ENCODE data around the gene PDAP1.

GRCh38 chr7:99420213-99420612 is 11.8 kb upstream of the PDAP1 start:
- TF ChIP-seq RFX5 (IDR thresholded peaks at IDR 0.05; ENCODE audit: low read depth, low read length) (no peak), CTCF (conservative IDR thresholded peaks at IDR 0.05; ENCODE audit: low read depth, low read length) (no peak), BHLHE40 (IDR thresholded peaks at IDR 0.05; ENCODE audit: low read depth, low read length) (no peak), POLR2A (IDR thresholded peaks at IDR 0.05; ENCODE audit: low read depth, low read length) (no peak), CEBPB (IDR thresholded peaks at IDR 0.05; ENCODE audit: low read depth, low read length) (no peak), RAD21 (IDR thresholded peaks at IDR 0.05; ENCODE audit: low read length) (no peak), RCOR1 (IDR thresholded peaks at IDR 0.05; ENCODE audit: insufficient replicate concordance, low read length) (no peak), CHD1 (IDR thresholded peaks at IDR 0.05; ENCODE audit: low read depth, low read length) (no peak)
- TF ChIP-seq, protein P1, sequence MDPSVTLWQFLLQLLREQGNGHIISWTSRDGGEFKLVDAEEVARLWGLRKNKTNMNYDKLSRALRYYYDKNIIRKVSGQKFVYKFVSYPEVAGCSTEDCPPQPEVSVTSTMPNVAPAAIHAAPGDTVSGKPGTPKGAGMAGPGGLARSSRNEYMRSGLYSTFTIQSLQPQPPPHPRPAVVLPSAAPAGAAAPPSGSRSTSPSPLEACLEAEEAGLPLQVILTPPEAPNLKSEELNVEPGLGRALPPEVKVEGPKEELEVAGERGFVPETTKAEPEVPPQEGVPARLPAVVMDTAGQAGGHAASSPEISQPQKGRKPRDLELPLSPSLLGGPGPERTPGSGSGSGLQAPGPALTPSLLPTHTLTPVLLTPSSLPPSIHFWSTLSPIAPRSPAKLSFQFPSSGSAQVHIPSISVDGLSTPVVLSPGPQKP (IDR thresholded peaks at IDR 0.05; ENCODE audit: borderline replicate concordance, low read depth, low read length) = no peak
- TF ChIP-seq, protein P2, sequence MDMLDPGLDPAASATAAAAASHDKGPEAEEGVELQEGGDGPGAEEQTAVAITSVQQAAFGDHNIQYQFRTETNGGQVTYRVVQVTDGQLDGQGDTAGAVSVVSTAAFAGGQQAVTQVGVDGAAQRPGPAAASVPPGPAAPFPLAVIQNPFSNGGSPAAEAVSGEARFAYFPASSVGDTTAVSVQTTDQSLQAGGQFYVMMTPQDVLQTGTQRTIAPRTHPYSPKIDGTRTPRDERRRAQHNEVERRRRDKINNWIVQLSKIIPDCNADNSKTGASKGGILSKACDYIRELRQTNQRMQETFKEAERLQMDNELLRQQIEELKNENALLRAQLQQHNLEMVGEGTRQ (IDR thresholded peaks at IDR 0.05; ENCODE audit: low read depth, low read length) = no peak

All from IMR-90 (cell line).